COLO668 (cell line): Measurements from ENCODE around the gene TNNT3.

Source experiments
- DNase-seq: peaks from one replicate; lab custom pipeline; 2025; ENCODE audit not compliant: unreplicated experiment; lab: John Stamatoyannopoulos, UW

Gene TNNT3

DNA sequence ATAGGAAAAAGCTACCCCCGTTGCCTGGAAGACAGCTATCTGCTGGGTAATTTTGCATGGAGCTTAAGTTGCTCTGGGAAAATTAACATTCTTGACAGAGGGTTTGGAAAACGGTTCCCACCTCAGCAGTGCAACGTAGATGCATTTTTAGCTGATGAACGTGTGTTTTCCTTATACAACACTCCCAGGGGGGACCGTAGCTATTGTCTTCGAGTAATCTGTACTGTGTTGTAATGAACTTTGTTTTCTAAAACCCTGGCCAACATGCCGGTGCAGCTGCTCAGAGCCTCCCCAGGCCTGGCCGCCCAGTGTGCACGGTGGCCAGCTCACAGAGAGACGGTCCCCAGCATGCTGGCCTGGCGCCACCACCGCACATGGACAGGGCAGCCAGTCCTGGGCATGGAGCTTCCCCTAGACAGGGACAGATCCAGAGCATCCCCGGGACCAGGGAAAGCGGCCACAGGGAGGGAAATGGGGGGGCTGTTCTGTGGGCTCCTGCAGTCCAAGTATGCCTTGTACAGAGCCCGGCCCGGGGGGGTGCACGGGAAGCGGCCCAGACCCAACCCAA is 2.2 kb downstream of the TNNT3 start:
- DNase-seq, result no peak

DNA sequence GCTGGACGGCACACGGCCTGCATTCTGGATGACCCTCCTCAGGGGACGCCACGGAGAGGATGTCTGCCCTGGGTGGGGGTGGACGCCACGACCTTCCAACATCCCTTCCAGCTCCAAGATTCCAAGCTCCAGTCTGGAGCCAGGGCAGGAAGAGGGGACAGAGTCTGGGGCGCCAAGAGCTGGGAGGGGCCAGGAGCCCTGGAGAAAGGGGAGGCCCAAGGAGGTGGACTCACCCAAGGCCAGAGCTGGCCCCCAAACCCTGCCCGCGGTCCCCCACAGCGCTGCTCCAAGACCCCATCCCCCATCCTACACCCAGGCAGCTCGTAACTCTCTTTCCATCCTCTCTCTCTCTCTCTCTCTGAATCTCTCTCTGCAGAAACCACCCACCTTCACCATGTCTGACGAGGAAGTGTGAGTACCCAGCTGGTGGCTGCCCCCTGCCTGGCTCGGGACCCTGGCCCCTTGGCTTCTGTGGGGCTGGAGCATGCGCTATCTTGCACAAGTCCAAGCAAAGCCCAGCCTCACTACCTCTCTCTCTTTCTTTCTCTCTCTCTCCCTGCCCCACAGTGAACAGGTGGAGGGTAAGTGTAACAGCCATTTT is 3.1 kb downstream of the TNNT3 start:
- no peak for DNase-seq

DNA sequence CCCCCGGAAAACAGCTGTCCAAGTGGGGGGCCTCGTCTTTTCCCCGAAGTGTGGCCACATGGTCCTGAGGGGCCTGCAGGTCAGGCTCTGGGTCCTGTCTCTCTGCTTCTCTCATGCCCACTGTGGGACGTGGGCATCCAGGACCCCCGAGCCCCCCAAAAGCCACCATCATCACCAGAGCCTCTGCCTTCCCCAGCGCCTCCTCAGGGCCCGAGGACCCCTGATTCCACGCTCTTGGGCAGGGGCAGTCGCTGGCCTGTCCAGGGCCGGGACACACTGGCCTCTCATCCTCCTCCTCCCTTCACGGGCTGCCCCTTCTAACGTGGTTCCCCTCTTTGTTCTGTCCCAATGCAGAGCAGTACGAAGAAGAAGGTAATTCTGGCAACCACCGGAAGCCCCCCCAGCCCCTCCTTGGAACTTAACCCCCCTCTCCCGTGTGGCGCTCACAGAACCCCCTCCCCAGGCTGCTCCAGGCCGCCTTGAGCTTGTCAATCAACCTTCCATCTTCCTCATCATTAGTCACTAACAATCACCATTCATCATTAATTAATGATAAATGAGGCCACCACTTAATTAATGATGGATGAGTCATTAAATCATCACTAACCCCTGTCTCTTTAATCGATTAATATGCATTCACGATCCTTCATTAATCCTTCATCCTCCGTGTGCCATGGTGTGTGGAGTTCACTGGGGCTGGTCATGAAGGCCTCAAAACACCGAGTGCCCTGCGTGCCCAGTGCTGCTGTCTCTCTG is 3.9 kb downstream of the TNNT3 start:
- no peak for DNase-seq

DNA sequence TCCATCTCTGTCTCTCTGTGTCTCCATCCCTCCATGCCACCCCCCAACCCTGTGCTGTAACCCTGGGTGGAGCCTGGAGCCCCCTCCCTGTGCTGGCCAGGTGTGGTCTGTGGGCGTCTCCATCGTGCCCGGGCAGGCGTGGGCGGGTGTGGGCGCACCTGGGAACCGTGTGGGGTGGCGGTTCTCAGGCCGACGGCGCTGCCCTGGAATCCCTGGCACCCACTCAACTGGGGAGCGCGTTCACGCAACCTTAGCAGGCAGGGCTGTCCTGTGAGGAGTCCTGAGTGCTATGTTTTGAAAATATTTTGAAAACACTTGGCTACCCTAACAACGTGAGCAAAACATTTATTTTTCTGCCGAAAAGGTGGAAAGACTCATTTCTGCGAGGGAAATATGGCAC is 4.7 kb downstream of the TNNT3 start:
- no peak for DNase-seq

DNA sequence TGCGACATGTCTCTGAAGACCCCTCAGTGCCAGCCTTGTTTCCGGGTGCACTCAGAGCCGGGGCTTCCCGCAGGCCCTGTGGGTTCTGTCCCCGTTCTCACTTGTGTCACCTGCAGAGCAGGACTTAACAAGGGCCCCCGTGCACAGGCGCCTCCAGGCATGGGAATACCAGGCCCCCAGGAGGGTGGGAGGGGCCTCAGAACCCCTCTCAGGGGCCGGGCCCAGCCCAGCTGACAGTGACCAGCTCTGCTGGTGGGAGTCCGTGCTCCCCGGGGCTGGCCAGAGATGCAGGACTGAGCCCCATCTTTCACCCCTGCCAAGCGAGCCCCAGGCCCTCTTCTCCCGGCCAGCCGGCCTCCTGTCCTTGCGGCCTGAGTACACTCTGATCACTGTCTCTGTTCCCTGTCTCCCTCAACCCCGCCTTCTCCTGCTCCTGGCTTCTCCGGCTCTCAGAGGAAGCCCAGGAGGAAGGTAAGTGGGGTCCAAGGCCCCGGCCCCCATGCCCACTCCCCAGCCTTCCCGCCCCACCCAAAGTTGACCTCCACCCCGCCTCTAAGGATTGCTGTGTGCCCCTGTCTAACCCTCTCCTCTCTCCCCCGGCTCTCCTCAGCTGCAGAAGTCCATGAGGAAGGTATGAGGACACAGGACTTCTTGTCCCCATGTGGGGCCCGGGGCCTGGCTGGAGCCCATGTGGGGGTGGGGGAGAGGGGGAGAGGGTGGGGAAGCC is 5.3 kb downstream of the TNNT3 start:
- no peak for DNase-seq

DNA sequence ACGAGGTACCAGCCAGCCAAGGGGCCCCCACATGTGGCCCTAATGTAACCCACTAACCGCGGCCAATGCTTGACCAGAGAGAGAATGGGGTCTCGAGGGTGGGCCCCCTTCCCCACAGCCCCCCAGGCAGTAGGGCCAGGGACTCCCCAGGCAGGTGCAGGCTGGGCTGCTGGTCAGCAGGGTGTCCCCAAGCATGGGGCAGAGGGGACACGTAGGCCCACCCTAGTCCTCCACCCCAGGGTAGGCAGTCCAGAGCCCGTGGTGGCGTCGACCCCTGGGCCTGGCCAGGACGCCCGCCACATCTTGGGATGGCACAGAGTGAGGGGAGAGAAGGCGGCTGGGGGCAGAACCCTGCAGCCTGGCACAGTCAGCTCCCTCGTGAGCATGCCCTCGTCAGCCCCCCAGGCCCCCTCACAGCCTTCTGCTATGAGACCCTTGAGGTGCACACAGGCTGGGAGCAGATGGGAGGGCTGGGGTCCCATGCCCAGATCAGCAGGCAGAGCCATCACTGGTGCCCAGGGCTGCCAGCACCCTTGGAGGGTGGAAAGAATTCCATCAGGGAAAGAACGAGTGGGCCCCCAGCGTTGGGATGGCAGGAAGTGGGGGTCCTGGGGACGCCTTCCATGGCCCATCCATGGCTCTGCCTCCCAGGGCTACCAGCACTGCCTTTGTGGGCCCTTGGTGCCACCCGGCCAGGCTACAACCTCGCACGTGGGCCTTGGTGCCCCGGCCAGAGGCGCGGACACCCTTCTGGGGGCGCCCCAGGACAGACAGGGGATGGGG is 6.1 kb downstream of the TNNT3 start:
- no peak for DNase-seq

DNA sequence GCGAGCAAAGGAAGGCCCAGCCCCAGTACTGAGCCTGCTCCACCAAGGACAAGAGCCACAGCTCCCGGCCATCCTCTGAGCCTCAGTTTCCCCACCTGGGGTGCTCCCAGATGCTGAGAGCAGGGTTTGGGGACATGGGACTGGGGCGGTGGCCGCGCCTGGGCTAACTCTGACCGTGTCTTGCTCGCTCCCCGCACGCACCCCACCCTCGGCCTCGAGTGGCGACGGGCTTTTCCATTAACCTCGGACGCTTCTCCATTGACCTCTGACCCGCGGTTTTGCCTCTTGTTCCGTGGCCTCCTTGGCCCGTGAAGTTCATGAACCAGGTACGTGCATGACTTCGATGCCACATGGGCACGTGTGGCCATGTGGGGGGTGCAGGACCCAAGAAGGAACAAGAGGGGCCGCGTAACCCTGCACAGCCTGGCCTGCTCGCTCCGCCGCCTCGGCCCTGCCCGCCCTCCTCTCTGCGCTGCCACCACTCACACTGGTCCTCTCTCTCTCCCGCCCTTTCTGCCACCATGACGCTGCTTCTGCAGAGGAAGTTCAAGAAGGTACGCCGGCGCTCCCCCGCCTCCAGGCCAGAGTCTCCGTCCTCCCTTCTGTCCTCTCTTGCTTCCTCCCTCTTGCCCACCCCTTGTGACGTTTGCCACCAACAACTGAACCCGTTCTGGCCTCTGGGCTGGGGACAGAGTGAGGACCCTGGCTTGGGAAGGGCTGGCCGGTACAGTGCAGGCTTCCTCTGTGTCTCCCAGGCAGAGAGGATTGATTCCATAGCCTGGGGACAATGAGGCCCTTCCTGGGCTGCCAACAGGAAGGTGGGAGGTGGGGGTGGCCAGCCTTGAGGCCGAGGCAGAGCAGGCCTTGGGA is 6.9 kb downstream of the TNNT3 start:
- no peak for DNase-seq

DNA sequence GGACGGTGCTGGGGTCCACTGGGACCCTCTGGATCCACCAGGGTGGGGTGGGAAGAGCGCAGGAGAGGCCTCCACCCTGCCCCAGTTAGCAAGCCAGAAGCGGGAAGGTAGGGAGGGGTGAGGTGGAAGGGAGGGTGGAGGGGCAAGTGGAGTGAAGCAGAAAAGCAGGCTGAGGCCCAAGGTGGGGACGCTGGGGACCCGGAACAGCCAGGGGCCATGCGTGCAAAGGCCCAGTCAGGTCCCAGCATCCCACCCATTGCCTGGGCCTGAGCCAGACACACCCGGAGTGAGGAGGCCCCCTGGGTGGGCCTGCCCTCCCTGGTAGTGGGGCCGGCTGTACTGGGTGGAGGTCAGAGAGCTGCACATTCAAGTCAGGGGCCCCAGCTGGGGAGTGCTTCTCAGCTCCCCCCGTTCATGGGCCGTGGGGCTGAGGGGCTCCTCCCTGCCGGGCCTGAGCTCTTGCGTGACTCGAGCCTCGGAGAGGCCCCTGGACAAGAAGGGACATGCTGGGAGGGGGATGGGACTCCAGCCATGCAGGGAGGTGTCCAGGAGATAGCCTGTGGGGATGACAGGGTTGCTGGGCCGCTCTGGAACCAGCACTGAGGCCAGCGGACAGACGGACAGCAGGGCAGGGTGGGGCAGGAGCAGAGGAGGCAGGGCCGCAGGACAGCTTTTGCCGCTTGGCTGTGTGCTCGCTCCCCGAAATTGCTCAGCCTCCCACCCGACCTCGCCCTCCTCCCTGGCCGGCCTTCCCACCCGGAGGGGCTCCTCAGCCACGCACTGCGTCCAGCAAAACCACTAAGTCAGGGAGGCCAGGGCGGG is 7.7 kb downstream of the TNNT3 start:
- no peak for DNase-seq

DNA sequence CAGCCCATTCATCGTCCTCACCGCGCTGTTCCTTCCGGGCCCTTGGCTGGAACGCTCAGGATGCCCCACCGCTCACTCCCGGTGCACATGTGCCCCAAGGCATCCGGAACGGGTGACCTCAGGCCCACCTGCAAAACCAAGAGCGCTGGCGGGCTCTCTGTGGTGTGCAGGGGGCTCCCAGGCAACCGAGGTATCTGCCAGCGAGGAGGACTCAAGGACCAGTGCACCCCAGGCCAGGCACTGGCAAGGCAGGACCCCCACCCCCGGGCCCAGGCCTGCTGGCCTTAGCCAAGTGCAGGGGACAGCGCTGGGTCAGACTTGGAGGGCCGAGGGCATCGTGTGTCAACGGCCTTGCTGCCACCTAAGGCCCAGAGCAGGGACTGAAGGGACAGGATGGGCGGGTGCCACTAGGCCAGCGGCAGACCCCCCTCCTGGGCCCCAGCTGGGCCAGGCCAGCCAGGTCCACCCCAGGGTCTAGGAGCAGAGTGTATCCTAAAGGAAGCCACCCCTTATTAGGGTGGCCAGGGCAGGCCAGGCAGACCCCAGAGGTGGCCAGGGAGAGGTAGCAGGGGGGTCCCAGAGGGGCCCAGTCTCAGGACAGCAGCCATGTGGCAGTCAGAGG is 8.5 kb downstream of the TNNT3 start:
- DNase-seq, result no peak

DNA sequence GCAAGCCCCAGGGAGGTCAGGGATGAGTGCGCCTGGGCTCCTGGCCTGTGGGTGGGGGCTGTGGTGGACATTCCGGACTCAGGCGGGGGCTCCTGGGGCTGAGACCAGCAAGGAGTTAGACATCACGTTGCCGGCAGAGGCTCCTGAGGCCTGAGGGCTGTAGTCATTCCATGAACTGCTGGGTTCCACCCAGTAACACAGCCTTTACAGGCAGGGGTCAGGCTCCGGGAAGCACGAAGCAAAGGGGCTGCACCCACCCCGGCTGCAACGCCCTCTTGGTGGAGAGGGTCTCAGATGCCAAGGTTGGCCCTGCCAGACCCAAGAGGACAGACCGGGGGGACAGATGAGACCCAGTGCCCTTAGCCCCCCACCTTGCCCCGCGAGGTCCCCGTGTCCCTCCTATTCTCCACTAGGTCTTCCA is 9.0 kb downstream of the TNNT3 start:
- DNase-seq, result no peak

DNA sequence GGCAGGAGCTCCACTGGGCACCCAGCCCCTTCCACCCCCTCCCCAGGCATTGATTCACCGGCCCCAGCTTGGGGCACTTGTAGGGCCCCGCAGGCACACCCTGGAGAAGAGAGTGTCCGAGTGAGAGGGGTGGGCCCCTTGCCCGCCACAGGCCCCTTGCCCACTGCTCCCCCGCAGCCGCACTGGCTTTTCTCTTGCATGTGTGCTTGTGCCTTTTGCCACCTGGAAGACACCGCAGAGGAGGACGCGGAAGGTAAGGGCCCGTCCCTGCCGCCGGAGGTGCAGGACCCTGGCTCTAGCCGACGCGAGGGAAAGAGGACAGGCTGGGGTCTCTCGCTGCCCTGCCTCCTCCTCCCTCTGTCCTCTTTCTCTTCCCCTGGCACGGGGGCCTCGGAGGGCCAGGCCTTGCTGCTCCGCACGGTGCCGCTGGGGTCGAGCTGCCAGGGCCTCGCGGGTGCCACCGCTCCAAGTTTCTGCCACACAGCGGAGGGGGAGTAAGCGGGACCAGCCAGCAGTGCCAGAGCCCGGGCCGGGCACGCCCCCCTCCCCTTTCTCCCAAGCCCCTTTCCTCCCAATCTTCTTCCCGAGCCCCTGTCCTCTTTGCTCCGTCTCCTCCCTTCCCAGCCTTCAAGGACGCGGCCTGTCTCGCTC is 9.5 kb downstream of the TNNT3 start:
- no peak for DNase-seq

DNA sequence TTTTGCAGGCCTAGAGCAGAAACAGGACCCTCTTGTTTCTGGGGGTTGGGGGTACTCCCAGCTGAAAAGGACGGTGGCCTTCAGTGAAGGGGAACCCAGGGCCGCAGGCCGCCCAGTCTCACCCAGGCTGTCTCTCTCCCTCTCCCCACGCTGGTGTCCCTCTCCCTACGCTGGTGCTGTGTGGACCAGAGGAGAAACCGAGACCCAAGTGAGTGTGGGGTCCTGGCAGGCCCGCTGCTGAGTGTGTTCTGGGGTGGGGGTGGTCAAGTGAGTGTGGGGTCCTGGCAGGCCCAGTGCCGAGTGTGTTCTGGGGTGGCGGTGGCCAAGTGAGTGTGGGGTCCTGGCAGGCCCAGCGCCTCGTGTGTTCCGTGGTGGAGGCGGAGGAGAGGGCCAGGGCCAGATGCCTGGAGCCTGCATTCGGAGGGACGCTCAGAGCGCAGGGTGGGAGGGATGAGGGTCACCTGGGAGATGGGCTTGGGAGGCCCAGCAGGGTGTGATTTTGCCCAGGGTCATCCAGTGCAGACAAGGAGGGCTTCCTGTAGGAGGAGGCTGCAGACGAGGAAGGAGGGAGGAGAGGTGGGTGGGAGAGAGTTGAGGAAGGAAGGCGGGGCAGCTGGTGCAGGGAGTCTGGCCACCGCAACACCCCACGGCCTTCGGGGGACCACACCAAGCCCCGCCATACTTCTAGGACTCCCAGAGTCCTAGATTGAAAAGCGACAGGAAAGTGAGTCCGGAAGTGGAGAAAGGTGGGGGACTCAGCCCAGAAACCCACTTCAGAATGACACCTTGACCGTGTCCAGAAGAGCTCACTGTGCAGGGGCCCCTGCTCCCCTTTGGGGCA is 10.3 kb downstream of the TNNT3 start:
- no peak for DNase-seq

DNA sequence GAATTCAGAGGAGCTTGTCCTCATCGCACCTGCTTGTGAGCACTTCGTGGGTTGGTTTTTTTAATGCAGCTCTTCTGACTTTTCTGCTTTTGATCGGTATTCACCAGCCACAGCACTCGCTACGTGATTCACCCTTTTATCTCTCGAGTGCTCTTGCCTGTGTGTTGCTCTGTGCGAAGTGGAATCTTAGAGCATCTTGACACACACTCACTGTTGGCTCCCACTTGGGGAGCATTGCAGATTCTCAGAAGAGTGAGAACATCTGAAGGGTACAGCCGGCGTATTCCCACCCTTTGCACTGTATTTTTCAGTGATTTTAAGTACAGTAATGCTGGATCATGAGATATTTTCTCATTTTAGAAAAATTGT is 10.9 kb downstream of the TNNT3 start:
- no peak for DNase-seq

DNA sequence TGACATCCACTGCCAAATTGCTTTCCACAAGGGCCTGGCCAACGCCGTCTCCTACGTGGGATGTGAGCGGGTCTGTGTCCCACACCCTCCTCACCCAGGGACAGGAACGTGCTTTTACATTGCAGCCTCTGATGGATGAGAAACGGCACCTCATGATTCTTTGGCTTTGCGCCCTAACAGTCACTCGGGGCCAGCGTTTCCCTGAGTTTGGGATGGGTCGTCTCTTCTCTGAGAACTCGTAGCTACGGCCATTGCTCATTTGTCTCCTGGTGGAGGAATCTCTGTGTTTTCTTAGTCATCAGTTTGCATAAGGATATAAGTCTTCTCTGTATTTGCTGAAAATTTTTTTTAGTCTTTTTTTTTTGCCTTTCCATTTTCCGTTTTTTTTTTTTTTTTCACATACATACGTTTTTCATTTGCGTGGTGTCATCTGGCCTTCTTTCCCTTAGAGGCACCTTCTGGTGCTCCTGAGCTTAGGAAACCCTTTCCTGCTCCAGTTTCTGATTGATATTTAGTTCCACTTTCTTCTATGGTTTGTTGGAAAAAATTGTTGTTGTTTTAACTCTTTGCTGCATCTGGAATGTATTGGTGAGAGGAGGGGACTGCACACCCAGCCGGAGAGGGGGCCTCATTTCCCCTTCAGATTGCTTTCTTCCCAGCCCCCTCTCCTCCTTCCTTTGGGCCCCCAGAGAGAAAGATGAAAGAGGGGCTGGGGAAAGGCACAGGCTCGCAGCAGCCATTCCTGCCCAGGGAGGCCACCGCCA is 12.0 kb downstream of the TNNT3 start:
- DNase-seq, result no peak

DNA sequence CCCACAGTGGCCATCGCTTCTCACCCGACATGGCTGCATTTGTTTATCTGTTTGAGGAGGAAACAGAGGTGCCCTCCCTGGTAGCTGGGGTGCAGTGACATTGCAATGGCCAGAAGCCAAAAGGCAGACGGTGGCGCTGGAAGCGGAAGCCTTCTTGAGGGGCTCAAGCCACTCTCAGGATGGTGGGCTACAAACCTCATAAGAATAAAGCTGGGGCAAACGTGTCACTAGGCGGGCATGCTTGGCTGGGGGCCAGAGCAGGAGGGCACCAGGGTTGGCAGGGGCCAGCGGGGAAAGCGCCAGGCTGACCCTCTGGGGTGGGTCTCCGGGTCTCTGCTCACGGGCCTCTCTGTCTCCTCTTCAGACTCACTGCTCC is 12.6 kb downstream of the TNNT3 start:
- DNase-seq, result no peak

DNA sequence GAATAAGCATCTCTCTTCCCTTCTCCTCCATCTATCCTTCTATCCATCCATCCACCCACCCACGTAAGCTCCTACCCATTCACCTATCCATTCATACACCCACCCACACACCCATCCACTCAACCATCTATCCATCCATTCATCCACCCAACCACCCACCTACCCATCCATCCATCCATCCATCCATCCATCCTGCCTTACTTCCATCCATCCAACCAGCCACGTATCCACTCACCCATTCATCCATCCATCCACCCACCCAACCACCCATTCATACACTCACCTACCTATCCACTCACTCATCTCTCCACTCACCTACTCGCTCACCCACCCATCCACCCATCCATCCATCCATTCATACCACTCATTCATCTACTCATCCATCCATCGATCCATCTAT is 13.2 kb downstream of the TNNT3 start:
- DNase-seq, result no peak
